PC-9 (cell line): ENCODE data around the gene MYCL. TPM values are rescaled to one million over a fixed set of nuclear protein-coding genes. Genes with fewer than 3 reads are reported as not detected.

Experiments used
- BruUV-seq: library from RNA; stranded (reverse); fragments of 400-500 nt; replicated peaks from 2 replicates; lab custom pipeline; 2021; lab: Mats Ljungman, UMichigan
- CTCF ChIA-PET: fragments of 300-600 bp; sonication (Branson Sonifier 250); formaldehyde crosslinking; loops from one replicate; lab custom pipeline; 2022; ENCODE audit warnings: antibody characterized with exemption; lab: Charles Lee
- POLR2A ChIA-PET: fragments of 300-600 bp; sonication (Branson Sonifier 250); formaldehyde crosslinking; loops from one replicate; lab custom pipeline; 2022; ENCODE audit warnings: antibody characterized with exemption; ENCODE audit not compliant: unreplicated experiment; lab: Charles Lee
- DNase-seq, 2 experiments: peaks; one replicate each; pipeline versions ENCODE4 v3.0.0 to v3.0.0-alpha.2; 2015 to 2022; ENCODE audit warnings: mixed read lengths in 1 of 2
- H2AFZ ChIP-seq: fragments of 200-600 bp; sonication (generic); 2 replicates; pipeline ENCODE4 v1.8.1; 2017; ENCODE audit warnings: antibody characterized with exemption
- H3F3A ChIP-seq: fragments of 200-600 bp; sonication (generic); 2 replicates; pipeline ENCODE4 v1.8.1; 2017; ENCODE audit warnings: antibody characterized with exemption, mild to moderate bottlenecking, low read depth; ENCODE audit not compliant: insufficient read depth
- H3K27ac ChIP-seq: fragments of 200-600 bp; sonication (generic); 2 replicates; pipeline ENCODE4 v1.6.1; 2016; ENCODE audit warnings: mixed run types
- H3K27me3 ChIP-seq: fragments of 200-600 bp; sonication (generic); 2 replicates; pipeline ENCODE4 v1.6.1; 2016; ENCODE audit warnings: low read depth, mixed run types; ENCODE audit not compliant: insufficient read depth
- H3K36me3 ChIP-seq: fragments of 200-600 bp; sonication (generic); 2 replicates; pipeline ENCODE4 v1.6.1; 2016; ENCODE audit warnings: low read depth, mixed run types
- H3K4me1 ChIP-seq: fragments of 200-600 bp; sonication (generic); replicated peaks from 2 replicates; pipeline ENCODE4 v1.6.1; 2016; ENCODE audit warnings: mixed run types; ENCODE audit not compliant: insufficient read depth
- H3K4me2 ChIP-seq: fragments of 200-600 bp; sonication (generic); 2 replicates; pipeline ENCODE4 v1.6.1; 2017; ENCODE audit warnings: mixed run types
- H3K4me3 ChIP-seq: fragments of 200-600 bp; sonication (generic); 2 replicates; pipeline ENCODE4 v1.6.1; 2016; ENCODE audit warnings: mixed run types
- H3K79me2 ChIP-seq: fragments of 200-600 bp; sonication (generic); 2 replicates; pipeline ENCODE4 v1.6.1; 2017; ENCODE audit warnings: low read depth, mixed run types
- H3K9me2 ChIP-seq: fragments of 200-600 bp; sonication (generic); 2 replicates; pipeline ENCODE4 v1.8.1; 2017; ENCODE audit warnings: mild to moderate bottlenecking; ENCODE audit not compliant: insufficient read depth
- H3K9me3 ChIP-seq: fragments of 200-600 bp; sonication (generic); 2 replicates; pipeline ENCODE4 v1.8.1; 2016; ENCODE audit warnings: low read depth; ENCODE audit not compliant: insufficient read depth
- H4K20me1 ChIP-seq: fragments of 200-600 bp; sonication (generic); 2 replicates; pipeline ENCODE4 v1.8.1; 2017; ENCODE audit not compliant: insufficient read depth
- EZH2 ChIP-seq: fragments of 200-600 bp; sonication (generic); IDR thresholded peaks from 2 replicates; pipeline ENCODE4 v1.8.0; 2017; ENCODE audit warnings: antibody characterized with exemption, low read depth
- intact Hi-C: fragments of 100-400 bp; cut with micrococcal nuclease; formaldehyde crosslinking; loops from one replicate; pipeline ENCODE4 v1.10.0; 2022; ENCODE audit not compliant: unreplicated experiment
- total RNA-seq: library from RNA; stranded (reverse); gene quantifications from 2 replicates; pipeline ENCODE4 v1.2.3, GENCODE V29; 2021
- TF ChIP-seq, protein P1 (sequence below): fragments of 200-600 bp; sonication (generic); conservative IDR thresholded peaks from 2 replicates; pipeline ENCODE4 v1.6.1; 2017; ENCODE audit warnings: mixed run types, antibody characterized with exemption, mild to moderate bottlenecking, moderate library complexity

MYCL gene
- total RNA-seq, 1 experiment from 2014 or later, result 3.8 TPM

DNA sequence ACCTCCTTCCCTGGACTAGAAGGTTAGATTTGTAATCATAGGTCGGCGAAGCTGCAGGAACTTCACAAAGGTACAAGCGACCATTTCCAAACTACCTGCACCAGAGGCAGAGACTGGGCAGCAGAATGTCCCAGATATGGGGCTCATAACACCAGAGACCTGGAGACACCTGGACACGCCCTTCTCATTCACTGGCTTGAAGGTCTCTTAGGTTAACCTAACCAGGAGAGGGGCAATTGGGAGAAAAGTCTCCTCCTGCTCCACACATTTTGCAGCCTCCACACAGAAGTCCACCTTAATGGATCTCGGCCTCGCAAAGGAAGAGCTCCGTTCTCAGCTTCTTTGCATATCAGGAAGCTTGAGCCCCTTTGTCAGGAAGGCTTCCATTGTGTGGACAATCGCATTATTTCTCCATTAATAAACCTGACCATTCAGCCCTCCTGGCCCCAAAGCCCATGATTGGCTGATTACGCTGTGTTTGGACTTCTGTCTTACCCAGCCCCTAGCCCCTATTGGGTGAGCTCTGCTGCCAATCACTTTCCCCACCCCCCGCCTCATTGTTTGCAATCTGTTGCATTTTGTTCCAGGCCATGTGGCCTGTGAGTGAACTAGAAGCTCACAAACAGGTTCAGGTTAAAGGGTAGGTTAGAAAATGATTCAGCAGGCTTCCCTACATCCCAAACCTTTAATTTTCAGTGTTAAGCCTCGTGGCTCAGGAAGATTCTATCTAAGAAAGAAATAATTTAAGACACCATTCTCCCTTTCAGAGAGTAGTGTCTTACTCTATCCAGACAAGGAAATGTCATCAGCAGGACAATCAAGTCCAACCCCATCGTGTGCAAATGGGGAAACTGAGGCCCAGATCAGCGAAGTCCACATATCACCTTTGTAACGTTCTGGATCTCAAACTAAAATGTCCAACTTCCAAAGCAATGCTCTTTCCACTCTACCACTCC is 2.8 kb downstream of the MYCL start:
- no peaks in the 10 kb centered on the region for H4K20me1 ChIP-seq
- no peak overlapping the region for H3K27ac ChIP-seq
- no TSS peak for BruUV-seq
- H3K4me3 ChIP-seq, result no peak overlapping the region
- H3K27me3 ChIP-seq, result peaks cover 36% of the 10 kb centered on the region
- no peak overlapping the region for H2AFZ ChIP-seq
- ChIA-PET POLR2A (interaction anchor here (0.7 kb wide), 2 partner anchors 17 to 314 kb away, joined by 3 to 6 read pairs; no protein-coding TSS in a partner anchor), CTCF (no interaction called here)
- H3F3A ChIP-seq, result no peaks in the 10 kb centered on the region
- H3K4me1 ChIP-seq, result peaks cover 7% of the 10 kb centered on the region
- DNase-seq, result peak; percentile 54 to 58
- H3K79me2 ChIP-seq, result no peaks in the 10 kb centered on the region
- no peaks in the 10 kb centered on the region for H3K36me3 ChIP-seq
- TF ChIP-seq EZH2, result no peak
- TF ChIP-seq, protein P1, sequence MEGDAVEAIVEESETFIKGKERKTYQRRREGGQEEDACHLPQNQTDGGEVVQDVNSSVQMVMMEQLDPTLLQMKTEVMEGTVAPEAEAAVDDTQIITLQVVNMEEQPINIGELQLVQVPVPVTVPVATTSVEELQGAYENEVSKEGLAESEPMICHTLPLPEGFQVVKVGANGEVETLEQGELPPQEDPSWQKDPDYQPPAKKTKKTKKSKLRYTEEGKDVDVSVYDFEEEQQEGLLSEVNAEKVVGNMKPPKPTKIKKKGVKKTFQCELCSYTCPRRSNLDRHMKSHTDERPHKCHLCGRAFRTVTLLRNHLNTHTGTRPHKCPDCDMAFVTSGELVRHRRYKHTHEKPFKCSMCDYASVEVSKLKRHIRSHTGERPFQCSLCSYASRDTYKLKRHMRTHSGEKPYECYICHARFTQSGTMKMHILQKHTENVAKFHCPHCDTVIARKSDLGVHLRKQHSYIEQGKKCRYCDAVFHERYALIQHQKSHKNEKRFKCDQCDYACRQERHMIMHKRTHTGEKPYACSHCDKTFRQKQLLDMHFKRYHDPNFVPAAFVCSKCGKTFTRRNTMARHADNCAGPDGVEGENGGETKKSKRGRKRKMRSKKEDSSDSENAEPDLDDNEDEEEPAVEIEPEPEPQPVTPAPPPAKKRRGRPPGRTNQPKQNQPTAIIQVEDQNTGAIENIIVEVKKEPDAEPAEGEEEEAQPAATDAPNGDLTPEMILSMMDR, result no peak
- H3K9me2 ChIP-seq, result no peaks in the 10 kb centered on the region
- intact Hi-C loops, result loop anchor here (10.0 kb wide), 1 partner anchor 304 kb away; no protein-coding TSS in a partner anchor
- H3K9me3 ChIP-seq, result no peaks in the 10 kb centered on the region
- H3K4me2 ChIP-seq, result no peak overlapping the region

DNA sequence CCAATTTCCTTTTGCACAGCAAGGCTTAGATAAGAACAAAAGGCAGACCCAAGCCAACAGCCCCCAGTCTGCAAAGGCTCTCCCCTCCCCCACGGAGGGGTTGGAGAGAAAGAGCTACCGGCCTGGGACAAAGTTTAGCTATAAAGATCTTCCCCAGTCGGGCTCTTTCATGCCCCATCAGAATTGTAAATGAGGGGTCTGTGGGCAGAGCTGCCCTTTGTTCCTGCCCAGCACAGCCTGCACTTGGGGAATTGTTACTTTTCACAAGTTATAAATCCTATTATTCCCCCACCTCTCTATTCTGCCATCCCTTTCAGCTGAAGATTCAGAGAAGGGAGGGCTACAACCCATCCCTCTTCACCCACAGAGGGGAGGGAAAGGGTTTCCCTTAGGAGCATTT is 3.5 kb downstream of the MYCL start:
- CTCF ChIA-PET, result interaction anchor here (0.5 kb wide), 1 partner anchor 292 kb away, joined by 3 read pairs; no protein-coding TSS in a partner anchor
- no TSS peak for BruUV-seq

More for the DNA sequence above, 3.5 kb downstream of the MYCL start:
- Histone ChIP-seq H3K4me3 (no peak overlapping the region), H3K79me2 (no peaks in the 10 kb centered on the region), H3K27me3 (peaks cover 36% of the 10 kb centered on the region), H3F3A (no peaks in the 10 kb centered on the region), H3K9me3 (no peaks in the 10 kb centered on the region), H4K20me1 (no peaks in the 10 kb centered on the region), H2AFZ (no peak overlapping the region), H3K4me1 (peaks cover 14% of the 10 kb centered on the region), H3K9me2 (no peaks in the 10 kb centered on the region), H3K27ac (no peak overlapping the region), H3K36me3 (no peaks in the 10 kb centered on the region), H3K4me2 (no peak overlapping the region)
- POLR2A ChIA-PET, result no interaction called here
- intact Hi-C loops, result loop anchor here (10.0 kb wide), 1 partner anchor 303 kb away; no protein-coding TSS in a partner anchor
- TF ChIP-seq, protein P1, result no peak
- no peak for TF ChIP-seq EZH2
- no peak for DNase-seq
